ENCODE measurements around the gene ABHD4.

- TF ChIP-seq EP300 (IDR thresholded peaks at IDR 0.05) (peak; percentile 41 to 46), CTCF (IDR thresholded peaks at IDR 0.05) (no peak), POLR2A (IDR thresholded peaks at IDR 0.05) (no peak)
Observed at GRCh38 chr14:22614240-22614799, 16.2 kb downstream of the ABHD4 start.
